GM19099 (cell line): ENCODE results near the gene THBD.

Experiments
- POLR2A ChIP-seq: IDR thresholded peaks from 3 replicates; pipeline ENCODE4 v1.6.1; 2011; ENCODE audit warnings: low read depth; ENCODE audit not compliant: insufficient read length; ENCODE audit errors: extremely low read depth

THBD gene

GRCh38 chr20:23059001-23059400 lies 9.5 kb upstream of the THBD start:
- TF ChIP-seq POLR2A, result no peak

DNA sequence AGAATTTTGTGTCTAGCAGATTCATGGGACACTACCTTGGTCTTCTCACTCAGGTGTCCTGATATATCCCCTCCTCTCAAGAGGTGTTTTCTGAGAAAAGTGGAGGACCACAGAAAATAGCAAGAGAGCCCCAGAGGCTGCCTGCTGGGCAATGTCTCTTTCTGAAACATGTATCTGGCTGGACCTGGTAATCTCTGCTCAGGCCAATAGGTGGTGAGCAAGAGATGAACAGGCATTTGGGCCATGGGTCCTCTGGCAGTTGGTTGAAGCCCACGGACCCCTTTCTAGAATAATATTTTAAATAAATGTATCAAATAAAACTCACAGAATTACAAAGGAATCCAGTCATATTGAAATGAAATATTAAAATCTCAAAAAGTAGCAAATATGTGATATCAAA lies 8.8 kb upstream of the THBD start:
- no peak for TF ChIP-seq POLR2A

GRCh38 chr20:23052904-23053303 lies 3.4 kb upstream of the THBD start:
- TF ChIP-seq POLR2A, result no peak

DNA sequence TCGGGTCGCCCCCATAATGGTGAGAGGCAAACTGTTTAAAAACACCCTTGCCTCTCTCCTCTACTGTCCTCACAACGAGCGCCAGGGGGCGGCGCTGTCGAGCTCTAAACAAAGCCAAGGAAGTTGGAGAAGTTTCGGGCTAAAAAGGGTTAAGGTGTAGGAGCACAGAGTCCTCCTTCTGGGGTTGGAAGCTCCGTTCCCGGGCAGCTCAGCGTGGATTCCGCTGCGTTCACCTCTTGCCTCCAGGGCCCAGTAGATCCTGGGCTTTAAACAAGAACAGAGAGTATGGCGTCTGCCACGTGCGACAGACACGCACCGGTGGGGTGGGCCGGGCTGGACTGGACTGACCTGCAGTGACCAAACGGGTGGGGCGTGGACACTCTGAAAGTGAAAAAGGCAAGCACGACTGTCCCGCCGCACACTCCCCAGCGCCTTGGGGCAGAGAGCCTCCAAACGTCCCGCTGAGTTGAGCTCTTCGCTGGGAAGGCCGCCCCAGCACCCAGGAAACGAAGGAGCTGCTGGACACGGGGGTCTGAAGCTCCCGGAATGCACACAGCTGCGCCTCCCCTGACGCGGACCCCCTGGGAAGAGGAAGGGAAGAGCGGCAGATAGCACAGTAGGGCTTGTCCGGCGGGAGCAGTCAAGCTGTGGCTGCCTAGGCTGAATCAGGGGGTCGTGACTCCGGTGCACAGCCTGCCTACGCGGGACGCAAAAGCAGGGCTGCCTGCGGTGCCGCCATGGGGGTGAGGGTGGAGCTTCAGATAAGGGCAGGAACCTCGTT lies 1.6 kb upstream of the THBD start:
- no peak for TF ChIP-seq POLR2A

DNA sequence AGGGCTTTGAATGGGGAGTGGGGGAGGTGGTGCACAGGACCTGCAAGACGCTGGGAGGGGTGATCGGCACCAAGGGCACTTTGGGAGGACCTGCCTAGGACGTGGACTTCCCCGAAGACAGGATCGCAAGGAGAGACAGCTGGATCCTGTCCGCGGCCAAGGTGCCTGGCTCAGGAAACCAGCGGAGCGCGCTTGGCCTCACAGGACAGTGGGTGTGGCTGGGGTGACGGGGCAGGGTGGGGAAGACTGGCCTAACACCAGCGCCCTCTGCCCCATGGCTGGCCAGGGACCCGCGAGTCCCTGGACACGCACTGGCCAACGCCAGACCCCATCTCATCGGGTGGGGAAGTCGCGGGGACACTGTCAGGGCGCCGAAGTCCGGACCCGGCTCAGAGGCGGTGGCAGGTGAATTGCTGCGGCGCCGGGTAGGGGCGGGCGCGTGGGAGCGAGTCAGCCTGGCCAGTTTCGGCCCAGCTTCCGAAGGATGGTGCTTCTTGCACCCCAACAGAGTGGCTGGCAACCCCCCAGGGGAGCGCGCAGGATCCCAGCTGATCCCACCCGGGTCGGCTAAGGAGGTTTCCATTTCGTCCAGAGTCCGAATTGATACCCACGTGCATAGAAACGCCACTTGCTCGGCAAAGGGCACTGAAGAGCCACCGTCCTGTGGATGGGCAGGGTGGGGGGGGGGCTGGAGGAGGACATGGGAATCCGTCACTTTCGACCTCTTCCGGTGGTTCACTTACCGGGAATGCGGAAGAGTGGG lies 785 bp upstream of the THBD start:
- no peak for TF ChIP-seq POLR2A

- TF ChIP-seq POLR2A, result no peak
Measured at GRCh38 chr20:23048283-23049200, 930 bp downstream of the THBD start.

DNA sequence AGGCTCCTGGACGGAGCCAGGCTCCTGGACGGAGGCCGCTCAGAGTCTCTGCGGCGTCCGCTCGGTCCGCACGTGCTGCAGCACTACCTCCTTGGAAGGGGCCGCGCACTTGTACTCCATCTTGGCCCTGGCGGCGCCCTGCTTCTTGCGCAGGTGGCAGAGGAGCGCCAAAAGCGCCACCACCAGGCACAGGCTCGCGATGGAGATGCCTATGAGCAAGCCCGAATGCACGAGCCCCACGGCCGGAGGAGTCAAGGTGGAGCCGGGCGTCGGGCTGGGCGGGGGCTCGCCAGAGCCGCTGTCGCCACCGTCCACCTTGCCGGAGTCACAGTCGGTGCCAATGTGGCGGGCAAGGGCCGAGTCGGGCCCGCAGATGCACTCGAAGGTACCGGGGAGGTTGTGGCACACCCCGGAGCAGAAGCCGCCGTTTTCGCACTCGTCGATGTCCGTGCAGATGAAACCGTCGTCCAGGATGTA lies 1.7 kb downstream of the THBD start:
- no peak for TF ChIP-seq POLR2A

GRCh38 chr20:23047001-23047737 lies 2.3 kb downstream of the THBD start:
- no peak for TF ChIP-seq POLR2A

DNA sequence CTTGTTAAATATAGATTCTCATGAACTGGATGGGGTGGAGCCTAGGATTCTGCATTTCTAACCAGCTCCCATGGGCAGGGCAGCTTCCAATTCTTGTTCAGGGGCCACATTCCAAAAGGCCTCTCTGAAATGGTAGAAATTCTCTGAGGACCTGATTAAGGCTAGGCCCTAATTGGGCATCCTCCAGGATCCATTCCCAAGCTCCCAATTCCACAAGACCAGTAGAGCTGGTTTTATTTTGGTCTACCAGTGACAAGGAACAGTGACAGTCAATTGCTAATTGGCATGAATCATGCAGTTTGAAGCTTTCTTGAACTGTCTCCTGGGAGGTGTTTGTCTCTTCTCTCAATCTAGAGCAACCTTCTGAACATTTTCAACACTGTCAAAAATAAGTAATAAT lies 3.0 kb downstream of the THBD start:
- TF ChIP-seq POLR2A, result no peak

DNA sequence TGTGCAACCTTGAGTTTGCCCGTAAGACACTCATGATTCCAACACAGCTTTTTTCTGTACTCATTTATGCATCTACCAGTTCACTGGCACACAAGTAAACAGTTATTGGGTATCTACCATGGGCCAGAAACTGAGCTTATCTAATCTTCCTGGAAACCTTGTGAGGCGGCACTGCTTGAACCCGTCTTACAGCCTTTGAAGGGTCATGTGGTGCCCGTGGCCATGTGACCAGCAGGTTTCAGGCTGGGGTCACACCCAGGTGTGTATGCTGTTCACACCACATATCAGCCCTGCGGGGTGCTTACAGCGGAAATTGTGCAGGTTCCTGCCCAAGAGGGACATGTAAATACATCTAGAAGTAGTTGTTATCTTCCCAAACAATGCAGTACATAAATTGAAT lies 6.1 kb downstream of the THBD start:
- no peak for TF ChIP-seq POLR2A

GRCh38 chr20:23042270-23042669 lies 7.2 kb downstream of the THBD start:
- no peak for TF ChIP-seq POLR2A

DNA sequence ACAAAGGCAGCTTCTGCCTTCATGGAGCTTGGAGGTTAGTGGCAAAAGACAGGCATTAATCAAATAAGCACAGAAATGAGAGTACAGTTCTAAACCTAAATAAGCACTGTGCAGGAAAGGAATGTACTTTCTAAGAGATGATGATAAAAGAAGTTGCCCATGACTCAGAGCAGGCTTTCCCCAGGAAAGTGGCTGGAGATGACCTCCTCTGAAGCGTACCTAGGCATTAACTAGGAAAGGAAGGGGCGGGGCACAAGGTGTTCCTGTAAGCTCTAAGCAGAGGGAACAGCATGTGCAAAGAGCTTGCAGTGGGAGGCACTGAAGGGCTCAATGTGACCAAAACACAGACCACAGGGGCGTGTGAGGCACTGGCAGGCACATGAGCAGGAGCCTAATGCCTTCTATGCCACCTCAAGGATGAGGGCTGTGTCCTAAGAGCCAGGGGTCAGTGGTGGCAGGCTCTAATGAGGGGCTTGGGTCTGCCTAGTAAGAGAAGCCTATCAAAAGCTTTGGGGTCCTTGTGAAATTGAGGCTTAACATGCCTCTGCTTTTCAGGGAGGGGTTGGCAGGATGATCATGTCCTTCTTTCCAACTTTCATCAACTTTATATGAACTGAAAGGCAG lies 9.5 kb downstream of the THBD start:
- no peak for TF ChIP-seq POLR2A

DNA sequence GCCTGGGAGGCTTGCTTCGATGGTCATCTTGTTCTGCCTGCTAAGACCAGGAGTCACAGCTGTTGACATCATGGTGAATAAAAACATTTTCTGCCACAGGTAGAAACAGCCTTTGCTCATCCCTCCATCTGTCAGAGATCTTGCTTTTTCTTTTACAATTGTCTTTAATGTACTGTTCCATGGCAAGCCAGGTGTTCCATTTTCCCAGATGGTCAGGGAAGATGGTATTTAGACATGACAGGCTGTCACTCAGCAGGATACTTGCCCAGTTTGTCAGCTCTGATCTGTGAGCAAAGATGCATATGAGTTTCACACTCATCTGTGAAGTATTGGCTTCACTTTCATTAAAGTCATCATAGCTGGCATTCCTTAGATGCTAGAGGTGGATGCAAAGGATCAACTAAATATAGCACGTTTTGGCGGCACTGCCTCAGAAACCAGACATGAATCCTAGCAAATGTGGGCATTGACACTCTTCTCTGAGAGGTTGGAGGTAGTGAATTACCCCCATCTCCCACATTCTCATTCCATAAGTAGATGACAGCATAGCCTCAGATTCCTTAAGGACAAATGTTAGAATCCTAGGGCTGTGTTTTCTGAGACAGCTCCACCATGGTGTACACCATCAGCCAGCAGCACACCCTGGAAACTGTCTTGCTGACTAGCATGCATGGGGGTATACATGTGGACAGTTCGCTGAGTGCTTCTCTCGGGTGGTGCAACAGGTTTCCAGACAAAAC lies 10.2 kb downstream of the THBD start:
- TF ChIP-seq POLR2A, result no peak
